SKM-1 treated with dmso at 0.1 percent for 144 hours (cell line): ENCODE data around the gene NRL.

Source experiments
- DNase-seq: peaks from one replicate; lab custom pipeline; 2025; ENCODE audit not compliant: unreplicated experiment; lab: John Stamatoyannopoulos, UW

Gene NRL

GRCh38 chr14:24068711-24069410, 45.9 kb downstream of the NRL start:
- no peak for DNase-seq

- no peak for DNase-seq
Measured at GRCh38 chr14:24067133-24068082, 47.3 kb downstream of the NRL start.

GRCh38 chr14:24066496-24067132, 48.1 kb downstream of the NRL start:
- no peak for DNase-seq

- DNase-seq = no peak
Measured at GRCh38 chr14:24065408-24065807, 49.3 kb downstream of the NRL start.

GRCh38 chr14:24064856-24065255, 49.9 kb downstream of the NRL start:
- no peak for DNase-seq

- no peak for DNase-seq
Measured at GRCh38 chr14:24064091-24064795, 50.5 kb downstream of the NRL start.

GRCh38 chr14:24063263-24063836, 51.4 kb downstream of the NRL start:
- DNase-seq = no peak

- DNase-seq = no peak
Measured at GRCh38 chr14:24062216-24062980, 52.4 kb downstream of the NRL start.

GRCh38 chr14:24060984-24061913, 53.5 kb downstream of the NRL start:
- DNase-seq = no peak

- DNase-seq = no peak
Measured at GRCh38 chr14:24060443-24060842, 54.3 kb downstream of the NRL start.

GRCh38 chr14:24059841-24060388, 54.8 kb downstream of the NRL start:
- no peak for DNase-seq

- DNase-seq = no peak
Measured at GRCh38 chr14:24058951-24059475, 55.7 kb downstream of the NRL start.

GRCh38 chr14:24058260-24058950, 56.3 kb downstream of the NRL start:
- DNase-seq = peak; percentile 27

- no peak for DNase-seq
Measured at GRCh38 chr14:24057867-24058259, 56.9 kb downstream of the NRL start.

- DNase-seq = no peak
Measured at GRCh38 chr14:24057271-24057670, 57.5 kb downstream of the NRL start.

- no peak for DNase-seq
Measured at GRCh38 chr14:24056800-24057184, 58.0 kb downstream of the NRL start.

GRCh38 chr14:24055971-24056799, 58.6 kb downstream of the NRL start:
- no peak for DNase-seq
